NCI-H345 treated with DMSO at 0.1 percent for 48 hours (cell line): ENCODE results near the gene GSTT2B.
"Not testable (repeated sequence)": the region's sequence is repeated elsewhere in the genome, so short reads cannot be mapped to it uniquely, and the experiment has no call there.

ENCODE experiments used
- DNase-seq: peaks from one replicate; lab custom pipeline; 2025; ENCODE audit not compliant: unreplicated experiment; lab: John Stamatoyannopoulos, UW

GSTT2B gene

DNA sequence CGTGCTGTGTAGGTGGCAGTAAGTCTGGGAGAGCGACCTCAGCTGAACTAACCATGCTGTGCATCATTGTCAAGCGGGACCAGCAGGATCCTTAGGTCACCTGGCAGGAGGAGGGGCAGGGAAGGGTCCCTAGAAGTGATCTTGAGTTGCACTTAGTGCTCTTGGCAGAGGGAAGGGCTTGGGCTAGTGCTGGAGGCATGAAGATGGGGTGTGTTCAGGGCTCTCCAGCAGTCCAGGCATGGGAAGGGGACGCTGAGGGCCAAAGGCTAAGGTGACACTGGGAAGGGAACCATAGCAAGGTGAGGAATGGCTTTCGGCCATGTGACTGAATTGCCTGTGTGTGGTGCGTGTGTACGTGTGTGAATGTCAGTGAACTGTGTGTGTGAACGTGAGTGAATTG lies 25.1 kb upstream of the GSTT2B start:
- not testable (repeated sequence) for DNase-seq

DNA sequence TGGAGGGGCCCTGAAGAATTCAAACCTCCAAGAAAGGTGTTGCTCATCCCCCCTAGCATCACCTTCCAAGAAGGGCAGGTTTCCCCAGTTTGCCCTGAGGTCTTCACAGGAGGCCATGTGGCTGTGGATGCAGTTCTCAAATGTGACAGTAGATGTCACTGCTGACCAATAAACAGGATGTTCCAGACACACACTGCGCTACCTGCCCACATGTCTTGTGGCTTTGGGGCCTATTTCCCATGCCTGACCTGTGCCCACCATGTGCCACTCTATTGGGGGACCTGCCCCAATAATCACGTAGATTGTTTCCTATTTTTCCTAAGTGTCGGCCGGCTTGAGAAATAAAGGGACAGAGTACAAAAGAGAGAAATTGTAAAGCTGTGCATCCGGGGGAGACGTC lies 23.4 kb upstream of the GSTT2B start:
- DNase-seq, result peak; percentile 10

DNA sequence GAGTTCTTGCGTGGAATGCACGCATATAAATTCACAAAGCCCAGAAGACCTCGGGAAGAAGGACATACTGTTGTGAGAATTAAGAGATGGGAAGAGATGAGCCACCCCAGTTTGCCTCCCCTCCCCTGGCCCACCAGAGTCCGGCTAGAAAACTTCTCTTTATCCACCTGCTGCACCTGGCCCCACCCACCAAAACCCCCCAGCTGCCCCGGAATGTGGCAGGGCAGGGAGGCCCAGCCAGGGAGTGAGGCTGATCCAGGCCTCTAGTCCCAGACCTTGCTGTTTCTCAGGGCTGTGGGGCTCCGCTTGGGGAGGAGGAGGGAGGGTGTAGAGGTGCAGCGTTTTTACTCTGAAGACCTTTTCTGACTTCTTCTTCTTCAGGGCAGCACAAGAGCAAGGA lies 19.6 kb upstream of the GSTT2B start:
- not testable (repeated sequence) for DNase-seq

DNA sequence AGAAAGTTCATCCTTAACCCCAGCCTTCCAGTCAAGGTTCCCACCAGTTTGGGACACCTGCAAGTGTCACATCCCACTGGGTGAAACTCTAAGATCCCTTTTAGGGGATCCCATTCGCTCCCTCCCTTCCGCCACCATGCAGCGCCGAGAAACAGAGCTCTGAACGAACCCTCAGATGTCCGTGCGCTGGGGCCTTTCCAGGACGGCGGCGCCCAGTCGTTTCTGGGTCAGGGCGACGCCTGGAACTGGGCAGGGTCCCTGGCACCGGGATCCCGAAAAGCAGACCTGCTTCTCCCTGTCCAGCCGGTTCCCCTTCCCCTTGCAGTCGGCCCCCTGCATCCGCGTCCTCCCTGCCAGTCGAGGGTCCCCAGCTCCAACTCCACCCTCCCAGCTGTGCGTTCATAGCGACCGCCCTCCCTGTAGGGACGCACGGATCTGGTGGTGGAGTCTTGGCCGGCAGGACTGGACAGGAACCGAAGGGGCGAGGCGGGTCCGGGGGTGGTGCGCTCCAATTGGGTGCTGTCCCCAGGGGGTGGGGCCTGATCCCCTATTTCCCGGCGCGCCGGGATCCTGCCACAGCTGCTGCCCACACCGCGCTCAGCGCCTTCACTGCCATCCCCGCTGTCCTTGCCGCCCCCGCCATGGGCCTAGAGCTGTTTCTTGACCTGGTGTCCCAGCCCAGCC lies 18.7 kb upstream of the GSTT2B start, which contains the start of gene GSTT2:
GSTT2 (plus strand) TSS at position 578 of the 684 bp plus-strand sequence.
- DNase-seq, result not testable (repeated sequence)

DNA sequence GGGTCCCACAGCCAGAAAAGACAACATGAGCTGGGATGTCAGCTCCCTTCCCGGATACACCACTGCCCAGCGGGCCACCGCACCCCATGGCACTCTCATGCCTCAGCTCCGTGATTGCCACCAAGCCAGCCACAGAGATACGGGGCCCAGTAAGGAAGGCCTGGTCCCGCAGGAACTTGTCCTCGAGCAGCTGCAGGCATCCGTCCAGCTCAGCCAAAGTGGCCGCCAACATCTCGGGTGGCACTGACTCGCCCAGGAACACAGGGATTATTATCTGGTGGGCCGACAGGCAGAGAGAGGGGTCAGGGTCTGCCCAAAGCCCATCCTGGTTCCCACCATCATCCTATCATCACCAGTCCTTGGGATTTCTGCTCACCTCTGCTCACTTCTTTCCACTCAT lies 16.3 kb upstream of the GSTT2B start:
- not testable (repeated sequence) for DNase-seq

DNA sequence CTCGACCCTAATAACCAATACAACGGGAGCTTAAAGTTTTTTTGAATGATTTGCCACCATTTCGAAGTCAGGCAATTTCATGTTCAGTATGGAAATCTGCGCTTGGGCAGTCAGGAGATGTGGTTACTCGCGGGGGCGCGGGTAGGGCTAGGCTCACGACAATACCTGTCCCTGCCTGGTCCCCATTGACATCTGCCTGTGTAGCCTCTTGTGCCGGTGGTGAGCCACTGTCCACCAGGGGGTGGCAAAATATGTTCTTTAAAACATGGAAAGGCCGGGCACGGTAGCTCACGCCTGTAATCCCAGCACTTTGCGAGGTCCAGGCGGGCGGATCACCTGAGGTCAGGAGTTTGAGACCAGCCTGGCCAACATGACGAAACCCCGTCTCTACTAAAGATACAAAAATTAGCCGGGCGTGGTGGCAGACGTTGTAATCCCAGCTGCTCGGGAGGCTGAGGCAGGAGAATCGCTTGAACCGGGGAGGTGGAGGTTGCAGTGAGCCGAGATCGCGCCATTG lies 13.9 kb upstream of the GSTT2B start:
- not testable (repeated sequence) for DNase-seq

DNA sequence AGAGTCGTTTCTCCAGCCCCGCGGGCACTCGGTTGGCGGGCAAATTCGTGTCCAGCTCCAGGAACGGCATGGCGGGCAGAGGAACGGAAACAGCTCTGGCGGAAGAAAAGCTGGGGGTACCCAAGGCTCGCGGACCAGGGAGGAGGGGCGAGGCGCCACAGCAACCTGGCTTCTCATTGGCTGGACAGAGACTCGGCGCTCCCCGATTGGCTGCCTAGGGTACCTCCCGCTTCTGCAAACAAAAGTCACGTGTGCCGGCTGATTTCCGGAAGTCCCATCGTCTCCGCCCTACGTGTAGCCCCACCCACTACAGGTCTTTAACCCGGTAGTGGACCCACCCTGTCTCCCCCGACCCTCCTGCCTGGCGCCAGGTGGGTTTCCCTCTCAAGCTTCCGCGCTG lies 13.3 kb upstream of the GSTT2B start, which contains the start of gene DDT:
DDT (minus strand) TSS at position 97 of the 400 bp plus-strand sequence; CDS start at position 70, 27 bp downstream.
- DNase-seq, result not testable (repeated sequence)

DNA sequence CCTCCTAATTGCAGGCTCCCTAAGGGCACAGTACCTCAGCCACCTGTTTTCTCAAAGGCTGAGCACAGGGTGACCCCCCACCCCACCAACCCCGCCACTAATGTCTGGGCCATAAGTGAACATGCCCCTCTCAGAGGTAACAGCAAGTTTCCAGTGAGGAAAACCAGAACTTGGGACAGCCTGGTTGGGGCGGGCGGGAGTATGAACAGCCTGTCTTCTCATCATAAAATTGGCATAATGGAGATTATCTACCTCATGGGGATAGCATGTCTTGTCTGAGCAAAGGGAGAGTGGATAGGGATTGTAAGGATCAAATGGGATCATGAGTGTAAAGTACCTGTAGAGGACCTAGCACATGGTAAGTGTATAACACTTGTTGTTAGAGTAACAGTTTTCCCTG lies 10.9 kb upstream of the GSTT2B start:
- not testable (repeated sequence) for DNase-seq

DNA sequence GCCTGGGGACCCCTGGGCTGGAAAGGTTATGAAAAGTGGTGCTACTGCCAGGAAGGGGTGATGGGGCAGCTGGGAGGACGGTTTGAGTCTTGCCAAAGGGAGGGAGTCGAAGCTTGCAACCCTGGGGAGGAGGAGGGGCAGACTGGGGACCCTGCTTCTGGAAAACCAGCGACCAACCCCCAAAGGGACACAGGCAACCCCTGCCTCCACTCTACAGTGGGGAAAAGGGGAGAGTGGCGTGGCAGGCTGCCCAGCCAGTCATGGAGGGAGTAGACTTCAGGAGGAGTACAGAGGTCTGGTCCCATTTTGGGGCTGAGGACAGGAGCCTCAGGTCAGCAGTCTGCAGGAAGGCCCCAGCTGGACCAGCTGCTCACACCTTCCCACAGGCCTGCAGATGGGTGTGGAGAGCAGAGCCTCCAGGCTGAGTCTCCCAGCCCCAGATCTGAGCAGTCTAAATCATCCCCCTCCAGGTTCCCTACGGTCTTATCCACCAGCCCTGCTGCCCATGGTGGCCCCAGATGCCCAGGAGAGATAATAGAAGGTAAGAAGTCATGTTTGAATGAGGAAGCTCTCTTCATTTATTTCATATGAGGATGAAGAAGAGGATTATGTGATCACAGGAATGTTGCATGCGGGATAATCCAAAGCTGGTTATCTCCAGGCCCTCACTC lies 10.0 kb upstream of the GSTT2B start:
- no peak for DNase-seq

DNA sequence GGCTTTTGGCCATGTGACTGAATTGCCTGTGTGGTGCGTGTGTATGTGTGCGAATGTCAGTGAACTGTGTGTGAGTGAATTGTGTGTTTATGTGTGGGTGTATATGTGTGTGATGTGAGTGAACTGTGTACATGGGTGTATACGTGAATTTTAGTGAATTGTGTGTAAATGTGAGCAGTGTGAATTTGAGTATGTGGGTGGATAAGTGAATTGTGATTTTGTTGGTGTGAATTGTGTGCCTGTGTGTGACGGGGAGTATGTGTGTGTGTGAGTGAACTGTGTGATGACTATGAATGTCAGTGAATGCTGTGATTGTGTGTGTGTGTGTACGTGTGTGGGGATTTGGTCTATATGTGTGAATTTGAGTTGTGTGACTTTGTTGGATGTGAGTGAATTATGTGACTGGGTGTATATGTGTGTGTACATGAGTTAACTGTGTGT lies 9.2 kb upstream of the GSTT2B start:
- no peak for DNase-seq

DNA sequence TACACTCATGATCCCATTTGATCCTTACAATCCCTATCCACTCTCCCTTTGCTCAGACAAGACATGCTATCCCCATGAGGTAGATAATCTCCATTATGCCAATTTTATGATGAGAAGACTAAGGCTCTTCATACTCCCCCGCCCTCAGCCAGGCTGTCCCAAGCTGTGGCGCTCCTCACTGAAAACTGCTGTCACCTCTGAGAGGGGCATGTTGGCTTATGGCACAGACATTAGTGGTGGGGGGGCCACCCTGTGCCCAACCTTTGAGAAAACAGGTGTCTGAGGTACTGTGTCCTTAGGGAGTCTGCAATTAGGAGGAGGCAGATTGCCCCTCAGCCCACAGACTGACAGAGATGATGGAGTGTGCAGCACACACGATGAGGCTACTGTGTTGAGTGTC lies 8.1 kb upstream of the GSTT2B start:
- DNase-seq, result no peak

DNA sequence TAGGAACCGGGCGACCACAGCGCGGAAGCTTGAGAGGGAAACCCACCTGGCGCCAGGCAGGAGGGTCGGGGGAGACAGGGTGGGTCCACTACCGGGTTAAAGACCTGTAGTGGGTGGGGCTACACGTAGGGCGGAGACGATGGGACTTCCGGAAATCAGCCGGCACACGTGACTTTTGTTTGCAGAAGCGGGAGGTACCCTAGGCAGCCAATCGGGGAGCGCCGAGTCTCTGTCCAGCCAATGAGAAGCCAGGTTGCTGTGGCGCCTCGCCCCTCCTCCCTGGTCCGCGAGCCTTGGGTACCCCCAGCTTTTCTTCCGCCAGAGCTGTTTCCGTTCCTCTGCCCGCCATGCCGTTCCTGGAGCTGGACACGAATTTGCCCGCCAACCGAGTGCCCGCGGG lies 5.6 kb upstream of the GSTT2B start, which contains the start of gene DDTL:
DDTL (plus strand) TSS at position 321 of the 400 bp plus-strand sequence; CDS start at position 348, 27 bp downstream.
- not testable (repeated sequence) for DNase-seq

DNA sequence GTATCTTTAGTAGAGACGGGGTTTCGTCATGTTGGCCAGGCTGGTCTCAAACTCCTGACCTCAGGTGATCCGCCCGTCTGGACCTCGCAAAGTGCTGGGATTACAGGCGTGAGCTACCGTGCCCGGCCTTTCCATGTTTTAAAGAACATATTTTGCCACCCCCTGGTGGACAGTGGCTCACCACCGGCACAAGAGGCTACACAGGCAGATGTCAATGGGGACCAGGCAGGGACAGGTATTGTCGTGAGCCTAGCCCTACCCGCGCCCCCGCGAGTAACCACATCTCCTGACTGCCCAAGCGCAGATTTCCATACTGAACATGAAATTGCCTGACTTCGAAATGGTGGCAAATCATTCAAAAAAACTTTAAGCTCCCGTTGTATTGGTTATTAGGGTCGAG lies 5.1 kb upstream of the GSTT2B start:
- not testable (repeated sequence) for DNase-seq

DNA sequence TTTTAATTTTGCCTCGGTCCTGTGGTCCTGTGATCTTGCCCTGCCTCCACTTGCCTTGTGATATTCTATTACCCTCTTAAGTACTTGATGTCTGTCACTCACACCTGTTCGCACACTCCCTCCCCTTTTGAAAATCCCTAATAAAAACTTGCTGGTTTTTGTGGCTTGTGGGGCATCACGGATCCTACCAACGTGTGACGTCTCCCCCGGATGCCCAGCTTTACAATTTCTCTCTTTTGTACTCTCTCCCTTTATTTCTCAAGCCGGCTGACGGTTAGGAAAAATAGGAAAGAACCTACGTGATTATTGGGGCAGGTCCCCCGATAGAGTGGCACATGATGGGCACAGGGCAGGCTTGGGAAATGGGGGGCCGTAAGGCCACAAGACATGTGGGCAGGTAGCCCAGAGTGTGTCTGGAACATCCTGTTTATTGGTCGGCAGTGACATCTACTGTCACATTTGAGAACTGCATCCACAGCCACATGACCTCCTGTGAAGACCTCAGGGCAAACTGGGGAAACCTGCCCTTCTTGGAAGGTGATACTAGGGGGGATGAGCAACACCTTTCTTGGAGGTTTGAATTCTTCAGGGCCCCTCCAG lies 4.6 kb downstream of the GSTT2B start:
- DNase-seq, result peak; percentile 58

DNA sequence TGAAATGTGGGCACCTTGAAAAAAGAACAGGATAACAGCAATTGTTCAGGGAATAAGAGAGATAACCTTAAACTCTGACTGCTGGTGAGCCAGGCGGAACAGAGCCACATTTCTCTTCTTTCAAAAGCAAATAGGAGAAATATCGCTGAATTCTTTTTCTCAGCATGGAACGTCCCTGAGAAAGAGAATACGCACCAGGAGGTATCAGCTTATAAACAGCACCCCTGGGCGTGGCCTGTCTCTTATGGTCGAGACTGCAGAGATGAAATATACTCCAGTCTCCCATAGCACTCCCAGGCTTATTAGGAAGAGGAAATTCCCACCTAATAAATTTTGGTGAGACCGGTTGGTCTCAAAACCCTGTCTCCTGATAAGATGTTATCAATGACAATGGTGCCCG lies 5.1 kb downstream of the GSTT2B start:
- DNase-seq, result not testable (repeated sequence)

DNA sequence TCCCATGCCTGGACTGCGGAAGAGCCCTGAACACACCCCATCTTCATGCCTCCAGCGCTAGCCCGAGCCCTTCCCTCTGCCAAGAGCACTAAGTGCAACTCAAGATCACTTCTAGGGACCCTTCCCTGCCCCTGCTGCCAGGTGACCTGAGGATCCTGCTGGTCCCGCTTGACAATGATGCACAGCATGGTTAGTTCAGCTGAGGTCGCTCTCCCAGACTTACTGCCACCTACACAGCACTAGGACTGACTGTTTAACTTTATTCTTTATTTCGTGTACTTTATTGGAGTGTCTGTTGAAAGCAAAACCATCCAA lies 6.0 kb downstream of the GSTT2B start:
- not testable (repeated sequence) for DNase-seq

DNA sequence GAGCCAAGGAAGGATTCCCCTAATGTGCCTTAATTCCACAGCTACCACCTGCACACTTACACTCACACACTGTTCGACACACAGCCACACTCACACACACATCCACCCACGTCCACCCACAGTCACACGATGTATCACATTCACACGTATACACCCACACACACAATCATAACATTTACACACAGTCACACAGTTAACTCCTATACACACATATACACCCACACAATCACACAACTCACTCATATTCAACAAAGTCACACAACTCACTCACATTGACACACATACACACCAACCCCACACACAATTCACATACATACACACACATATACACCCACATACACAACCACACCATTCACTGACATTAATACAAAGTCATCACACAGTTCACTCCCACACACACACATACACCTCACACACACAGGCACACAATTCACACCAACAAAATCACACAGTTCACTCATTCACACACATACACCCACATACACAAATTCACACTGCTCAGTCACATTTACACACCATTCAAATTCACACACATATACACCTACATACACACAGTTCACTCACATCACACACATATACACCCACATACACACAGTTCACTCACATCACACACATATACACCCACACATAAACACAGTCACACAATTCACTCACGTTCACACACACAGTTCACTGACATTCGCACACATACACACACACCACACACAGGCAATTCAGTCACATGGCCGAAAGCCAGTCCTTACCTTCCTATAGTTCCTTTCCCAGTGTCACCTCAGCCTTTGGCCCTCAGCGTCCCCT lies 6.6 kb downstream of the GSTT2B start:
- DNase-seq, result not testable (repeated sequence)

DNA sequence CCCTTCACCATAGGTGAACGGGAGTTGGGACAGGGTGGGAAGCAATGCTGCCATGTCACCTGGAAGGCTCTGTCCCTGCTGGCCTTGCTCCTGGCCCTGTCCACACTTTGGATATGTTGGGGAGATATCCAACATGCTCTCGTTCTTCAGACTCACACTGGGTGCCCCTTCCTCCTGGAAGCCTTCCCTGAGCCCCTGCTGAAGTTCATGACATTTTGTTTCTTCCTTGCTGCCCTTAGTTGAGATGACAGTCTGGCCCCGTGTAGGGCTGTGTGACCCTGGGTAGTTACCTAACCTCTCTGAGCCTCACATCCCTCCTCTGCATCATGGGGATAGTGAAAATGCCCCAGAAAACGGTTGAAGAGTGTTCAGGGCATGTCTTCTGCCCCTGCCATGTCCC lies 7.5 kb downstream of the GSTT2B start:
- DNase-seq, result not testable (repeated sequence)

DNA sequence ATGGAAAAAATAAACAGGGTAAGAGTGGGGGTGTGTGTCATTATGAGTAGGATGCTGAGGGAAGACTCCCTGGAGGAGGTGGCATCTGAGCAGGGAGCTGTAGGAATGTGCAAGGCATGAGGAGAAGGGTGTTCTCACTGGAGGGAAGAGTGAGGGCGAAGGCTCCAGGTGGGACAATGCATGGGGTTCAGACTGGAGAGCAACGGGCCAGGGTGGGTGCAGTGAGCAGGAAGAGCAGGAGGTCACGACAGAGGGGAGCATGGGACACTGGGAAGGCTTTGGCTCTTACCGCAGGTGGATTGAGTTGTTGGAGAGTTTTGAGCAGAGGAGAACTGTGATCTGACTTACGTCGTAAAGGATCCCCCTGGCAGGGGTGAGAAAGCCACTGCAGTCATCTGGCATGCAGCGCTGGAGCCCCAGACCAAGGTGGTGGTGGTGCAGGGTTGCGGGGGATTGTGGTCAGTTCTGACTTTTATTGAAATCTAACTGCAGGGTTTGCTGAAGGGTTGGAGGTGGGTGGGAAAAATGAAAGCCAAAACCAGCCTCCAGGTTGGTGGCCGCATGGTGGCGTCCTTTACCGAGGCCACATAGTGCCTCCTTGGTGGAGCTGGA lies 8.1 kb downstream of the GSTT2B start:
- DNase-seq, result not testable (repeated sequence)

DNA sequence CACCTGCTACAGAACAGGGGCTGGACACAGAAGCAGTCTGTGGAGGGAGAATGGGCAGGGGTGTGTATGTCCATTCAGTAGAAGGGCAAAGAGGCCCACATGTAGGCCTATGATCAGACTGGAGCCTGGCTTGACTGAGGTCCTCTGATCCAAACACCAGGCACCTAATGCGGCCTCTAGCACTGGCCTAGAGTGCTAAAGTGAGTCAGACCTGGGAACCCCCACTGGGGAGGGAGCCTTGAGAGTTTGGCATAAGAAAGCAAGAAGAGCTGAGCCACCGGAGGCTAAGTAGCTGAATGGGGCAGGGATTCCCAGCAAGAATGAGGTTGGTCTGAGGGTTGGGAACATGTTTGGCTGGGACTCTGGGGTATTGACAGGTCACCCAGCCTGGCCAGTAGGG lies 9.6 kb downstream of the GSTT2B start:
- DNase-seq, result not testable (repeated sequence)
